HG03039 (cell line): Measurements from ENCODE around the gene GPR15LG.

Experiments
- ATAC-seq: cut with Tn5 transposase; IDR thresholded peaks from one replicate; pipeline ENCODE4 v1.9.1; 2021; ENCODE audit warnings: mild to moderate bottlenecking, moderate library complexity; ENCODE audit not compliant: unreplicated experiment

The GPR15LG gene

DNA sequence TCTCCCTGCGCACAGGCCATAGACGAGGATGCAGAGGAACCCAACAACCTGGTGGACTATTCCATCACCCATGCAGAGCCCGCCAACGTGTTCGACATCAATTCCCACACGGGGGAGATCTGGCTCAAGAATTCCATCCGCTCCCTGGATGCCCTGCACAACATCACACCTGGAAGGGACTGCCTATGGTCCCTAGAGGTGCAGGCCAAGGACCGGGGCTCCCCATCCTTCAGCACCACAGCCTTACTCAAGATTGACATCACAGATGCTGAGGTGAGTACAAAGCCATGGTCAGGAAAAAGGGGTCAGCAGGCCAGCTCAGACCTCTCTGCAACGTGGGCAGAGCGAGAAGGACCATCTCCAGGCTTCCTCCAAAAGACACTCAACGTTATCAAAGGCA, 39.5 kb downstream of the GPR15LG start:
- no peak for ATAC-seq

DNA sequence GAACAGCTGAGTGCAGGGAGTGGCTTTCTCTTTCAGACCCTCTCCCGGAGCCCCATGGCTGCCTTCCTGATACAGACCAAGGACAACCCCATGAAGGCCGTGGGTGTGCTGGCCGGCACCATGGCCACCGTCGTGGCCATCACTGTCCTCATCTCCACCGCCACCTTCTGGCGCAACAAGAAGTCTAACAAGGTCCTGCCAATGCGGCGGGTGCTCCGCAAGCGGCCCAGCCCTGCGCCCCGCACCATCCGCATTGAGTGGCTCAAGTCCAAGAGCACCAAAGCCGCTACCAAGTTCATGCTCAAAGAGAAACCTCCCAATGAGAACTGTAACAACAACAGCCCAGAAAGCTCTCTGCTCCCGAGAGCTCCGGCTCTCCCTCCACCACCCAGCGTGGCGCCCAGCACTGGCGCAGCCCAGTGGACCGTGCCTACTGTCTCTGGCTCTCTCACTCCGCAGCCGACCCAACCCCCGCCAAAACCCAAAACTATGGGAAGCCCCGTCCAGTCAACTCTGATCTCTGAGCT, 40.5 kb downstream of the GPR15LG start:
- ATAC-seq, result no peak

DNA sequence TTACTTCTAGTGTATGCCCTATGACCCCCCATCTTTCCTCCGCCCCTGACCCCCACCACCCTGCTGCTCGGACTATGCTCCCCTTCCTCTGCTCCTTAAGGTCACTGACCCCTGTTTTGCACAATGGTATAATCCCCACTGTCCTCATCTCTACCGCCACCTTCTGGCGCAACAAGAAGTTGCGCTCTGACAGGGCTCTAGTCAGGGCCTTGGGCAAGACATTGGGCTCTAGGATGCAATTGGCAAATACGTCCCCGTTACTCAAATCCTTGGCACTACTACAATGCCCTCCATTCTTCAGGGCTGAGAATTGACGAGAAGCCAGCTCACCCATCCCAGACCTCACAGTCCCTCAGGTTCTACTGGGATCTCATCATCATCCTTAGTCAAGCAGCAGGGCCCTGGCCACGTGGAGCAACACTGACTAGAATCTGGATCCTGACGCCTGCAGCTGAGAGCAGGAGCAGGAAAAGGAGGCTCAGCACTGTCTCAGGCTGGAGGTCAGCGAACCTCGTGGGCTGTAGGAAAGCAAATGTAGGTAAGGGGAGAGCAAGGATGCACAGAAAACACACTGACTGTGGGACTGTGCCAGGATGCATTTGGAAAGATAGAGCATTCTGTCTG, 41.1 kb downstream of the GPR15LG start:
- ATAC-seq, result no peak

DNA sequence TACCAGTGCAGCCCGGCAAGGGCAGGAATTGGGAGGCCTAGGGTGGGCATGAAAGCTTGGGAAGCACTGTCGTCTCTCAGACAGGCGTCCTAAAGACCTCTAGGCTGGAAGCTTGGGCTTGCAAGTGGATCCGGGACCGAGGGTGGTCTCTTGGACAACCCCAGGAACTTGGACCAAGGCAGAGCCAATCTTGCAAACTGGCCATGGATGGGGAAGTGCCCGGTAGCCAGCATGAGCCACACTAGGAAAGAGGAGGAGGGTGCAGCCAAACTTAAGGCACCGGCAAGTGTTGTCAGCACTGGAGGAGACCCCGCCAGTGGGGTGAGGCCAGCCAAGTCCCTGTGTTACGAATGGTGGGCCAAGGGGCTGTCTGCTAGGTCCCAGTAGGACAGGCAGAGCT, 43.2 kb downstream of the GPR15LG start:
- no peak for ATAC-seq

DNA sequence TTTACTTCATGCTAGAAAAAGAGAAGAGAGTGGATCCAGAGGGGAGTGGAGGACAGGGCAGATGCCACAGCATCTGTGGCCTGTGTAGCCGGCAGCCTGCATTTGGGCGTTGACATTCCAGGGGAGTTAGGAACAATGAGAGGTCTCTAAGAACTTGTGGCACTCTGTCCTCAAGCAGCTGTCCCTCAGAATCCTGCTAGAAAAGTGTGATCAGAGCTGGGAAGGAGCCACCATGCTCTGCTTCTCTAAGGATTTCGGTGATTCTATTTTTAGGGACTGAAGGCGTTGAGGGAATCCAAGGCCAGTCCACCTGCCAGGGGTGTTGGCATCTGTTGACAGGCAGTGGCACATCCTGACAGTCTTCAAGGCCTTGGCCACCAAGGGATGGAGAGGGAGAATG, 44.1 kb downstream of the GPR15LG start:
- no peak for ATAC-seq

DNA sequence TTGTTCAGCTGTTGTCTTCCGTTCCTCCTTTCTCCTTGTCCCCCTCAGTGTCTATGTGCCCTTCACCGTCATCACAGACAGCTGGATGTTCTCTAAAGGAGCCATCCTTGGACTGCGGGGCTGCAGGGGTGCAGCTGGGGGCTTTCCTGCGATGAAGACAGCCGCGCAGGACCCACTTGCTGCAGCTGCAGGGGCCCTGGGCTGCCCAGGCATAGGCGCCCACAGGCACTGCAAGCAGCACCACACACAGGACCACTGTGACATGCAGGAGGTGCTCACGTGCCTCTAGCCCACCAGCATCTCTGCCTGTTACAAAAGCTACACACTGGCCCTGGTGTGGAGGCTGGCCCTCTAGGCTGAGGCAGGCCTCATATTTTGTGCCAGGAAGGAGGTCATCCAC, 48.3 kb downstream of the GPR15LG start:
- ATAC-seq, result no peak

DNA sequence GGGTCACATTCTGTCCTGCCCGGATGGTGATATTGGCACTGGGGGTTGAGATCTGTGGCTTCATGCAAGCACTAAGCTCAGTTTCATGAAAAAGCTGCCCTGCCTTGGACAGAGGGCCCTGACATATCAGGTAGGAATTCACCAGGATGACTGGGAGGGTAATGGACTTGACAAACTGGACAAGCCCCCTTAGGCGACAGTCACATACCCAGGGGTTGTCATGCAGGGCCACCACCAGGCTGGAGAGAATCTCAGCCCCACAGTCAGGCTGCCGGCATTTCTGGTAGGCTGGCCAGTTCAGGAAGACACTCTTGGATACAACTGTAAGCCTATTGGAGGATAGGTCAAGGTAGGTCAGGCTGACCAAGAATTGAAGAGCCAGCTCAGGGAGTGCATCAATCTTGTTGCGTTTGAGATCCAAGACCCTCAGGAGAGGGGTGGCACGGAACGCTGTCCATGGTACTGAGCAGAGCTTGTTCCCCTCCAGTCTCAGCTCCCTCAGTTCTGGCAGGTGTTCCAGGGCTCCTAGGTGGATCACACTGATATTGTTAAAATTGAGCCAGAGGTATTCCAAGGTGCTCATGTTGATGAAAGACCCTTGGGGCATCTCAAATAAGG, 50.9 kb downstream of the GPR15LG start:
- no peak for ATAC-seq

DNA sequence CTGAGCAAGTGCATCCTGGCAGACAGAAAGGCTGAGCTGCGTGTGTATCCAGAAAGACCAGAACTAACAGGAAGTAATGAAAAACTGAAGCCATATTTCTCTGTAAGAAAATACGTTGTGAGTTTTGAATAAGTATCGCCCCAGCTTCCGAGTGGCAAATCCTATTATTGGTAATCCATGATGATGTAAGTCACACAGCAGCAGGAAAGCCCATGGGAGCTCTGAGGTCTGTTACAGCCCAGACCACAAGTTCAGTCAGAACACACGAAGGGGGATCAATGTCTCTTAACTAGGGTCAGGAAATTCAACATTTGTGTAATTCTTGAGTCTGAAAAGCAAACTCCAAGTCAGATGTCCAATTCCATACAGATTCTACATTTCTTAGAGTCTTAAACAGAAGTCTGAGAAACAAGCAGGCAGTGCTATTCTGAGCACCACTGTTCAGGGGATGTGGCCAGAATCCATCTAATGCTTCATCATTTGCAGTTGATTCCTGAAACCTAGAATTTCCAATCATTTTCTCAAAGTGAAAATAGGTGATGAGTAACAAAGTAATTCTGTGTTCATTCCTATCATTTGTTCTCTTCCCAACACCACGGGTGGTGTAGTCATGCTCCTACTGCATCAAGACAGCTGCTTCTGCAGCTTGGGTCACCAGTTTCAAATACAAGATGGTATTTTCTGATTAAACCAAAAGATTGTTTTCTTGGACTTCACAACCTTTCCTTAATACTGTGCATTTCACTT, 52.0 kb downstream of the GPR15LG start, which contains the start of gene LRIT2:
Gene LRIT2, minus strand, starts transcription at position 118 of the 747 bp plus-strand sequence. Its CDS starts 24 bp downstream, at position 94.
- no peak for ATAC-seq

DNA sequence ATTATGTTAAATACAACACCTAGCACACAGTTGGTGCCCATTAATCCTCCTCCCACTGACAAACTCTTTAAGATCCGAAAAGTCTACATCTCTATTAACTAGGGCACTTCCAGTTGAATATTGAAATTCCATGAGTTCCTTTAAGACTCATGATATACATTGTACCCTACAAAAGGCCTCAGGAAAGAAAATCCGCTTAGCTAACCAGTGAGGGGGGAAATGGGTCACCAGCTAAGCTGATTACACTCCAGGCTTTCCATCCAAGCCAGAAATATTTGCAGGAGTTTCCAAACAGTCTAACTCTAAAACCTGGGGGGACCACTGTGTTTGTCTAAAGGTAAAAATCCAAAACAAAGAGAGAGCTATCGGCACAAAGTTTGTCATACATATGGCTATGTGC, 53.0 kb downstream of the GPR15LG start:
- no peak for ATAC-seq

DNA sequence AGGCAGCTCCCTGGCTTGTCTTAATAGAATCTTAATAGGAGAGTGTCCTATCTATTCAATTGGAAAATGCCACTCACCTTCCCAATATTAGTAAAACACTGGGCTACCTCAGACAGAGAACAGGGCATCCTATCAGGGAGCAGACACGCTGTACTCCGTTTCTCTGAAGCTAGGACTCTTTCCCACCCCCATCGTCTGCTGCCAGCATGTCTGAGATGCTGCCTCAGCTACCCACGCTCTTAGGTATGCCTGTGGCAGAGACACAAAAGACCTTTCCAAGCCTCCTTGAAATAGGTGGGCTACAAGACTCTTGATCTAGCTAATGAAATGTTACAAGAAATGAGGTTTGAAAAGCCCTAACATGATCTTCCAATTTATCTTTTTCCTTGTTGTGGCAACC, 54.2 kb downstream of the GPR15LG start:
- ATAC-seq, result no peak

DNA sequence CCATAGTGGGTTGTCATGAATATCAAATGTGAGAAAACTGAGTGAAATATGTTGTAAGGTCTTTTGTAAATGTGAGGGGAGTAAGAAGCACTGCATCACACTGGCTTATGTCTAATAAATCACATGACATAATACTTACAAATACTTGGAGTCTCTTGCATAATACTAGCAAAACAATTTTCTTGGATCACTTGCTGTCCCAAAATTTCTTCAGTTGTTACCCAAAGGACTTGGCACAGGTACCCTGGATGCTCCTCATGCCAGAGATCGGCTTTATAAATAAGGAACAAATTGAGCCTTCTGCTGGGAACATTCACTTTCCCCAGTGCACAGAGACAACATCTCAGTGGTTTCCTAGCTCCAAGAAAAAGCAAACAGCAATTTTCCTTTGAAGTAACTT, 56.8 kb downstream of the GPR15LG start:
- ATAC-seq, result no peak

DNA sequence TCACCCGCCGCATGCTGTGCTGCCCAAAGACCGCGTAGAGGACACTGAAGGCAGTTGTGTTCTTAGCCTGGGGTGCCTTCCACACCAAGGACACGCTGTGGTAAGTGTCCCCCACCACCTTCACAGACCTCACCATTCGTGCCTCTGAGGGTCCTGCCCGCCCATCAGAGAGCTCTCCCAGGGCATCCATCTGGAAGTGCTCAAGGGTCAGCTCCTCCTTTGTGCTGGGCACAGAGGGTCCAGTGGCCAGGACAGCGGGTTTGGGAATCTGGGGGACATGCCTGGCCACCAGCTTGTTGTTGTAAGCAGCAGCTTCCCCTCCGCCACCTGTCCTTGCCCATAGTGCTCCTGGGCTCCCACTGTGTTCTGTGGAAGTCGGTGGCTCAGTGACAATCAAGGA, 58.8 kb downstream of the GPR15LG start:
- no peak for ATAC-seq

DNA sequence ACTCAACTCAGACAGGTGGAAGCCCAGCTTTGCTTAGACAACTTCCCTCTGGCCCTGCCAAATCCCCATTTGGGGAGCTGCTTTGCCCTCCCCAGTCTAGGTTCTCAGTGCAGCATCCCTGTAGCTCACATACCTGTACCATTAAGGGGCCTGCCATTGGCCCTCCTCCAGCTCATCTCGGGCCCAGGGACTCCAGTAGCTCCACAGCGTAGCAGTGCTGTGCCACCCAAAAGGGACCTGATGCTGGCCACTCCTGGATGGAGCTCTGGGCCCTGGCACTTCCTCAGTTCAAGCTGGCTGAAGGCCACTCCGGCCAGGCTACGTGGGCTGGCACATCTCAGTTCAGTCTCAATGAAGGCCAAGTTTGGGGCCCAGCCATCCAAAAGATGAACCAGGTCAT, 60.3 kb downstream of the GPR15LG start:
- no peak for ATAC-seq

DNA sequence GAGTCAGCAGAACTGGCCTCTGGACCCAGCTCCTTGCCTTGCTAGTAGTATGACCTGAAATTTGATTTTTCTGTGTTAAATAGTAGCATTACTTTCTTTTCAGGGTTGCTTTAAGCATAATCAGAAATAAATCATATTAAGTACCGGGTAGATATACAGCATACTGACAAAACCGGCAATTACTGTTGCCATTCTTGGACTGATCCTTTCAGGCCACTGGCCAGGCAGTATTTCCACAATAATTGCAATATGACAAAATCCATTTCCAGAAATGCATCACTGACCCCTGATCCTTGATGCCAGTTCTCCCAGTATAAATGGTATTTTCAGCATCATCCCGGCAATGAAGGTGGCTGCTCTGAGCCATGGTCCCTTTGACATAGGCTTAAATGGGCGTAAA, 60.9 kb downstream of the GPR15LG start:
- ATAC-seq, result no peak
